Dedifferentiated amniotic fluid mesenchymal stem cell (primary cell): Measurements from ENCODE around the gene RALGPS1.

Experiments used
- DNase-seq: peaks from one replicate; pipeline ENCODE4 v3.0.0-alpha.2; 2016; ENCODE audit errors: extremely low spot score

Gene RALGPS1

GRCh38 chr9:127224178-127224882 is 309.7 kb downstream of the RALGPS1 start:
- peak; percentile 49 for DNase-seq

GRCh38 chr9:127224883-127225739 is 310.5 kb downstream of the RALGPS1 start:
- DNase-seq = peak; percentile 90

- no peak for DNase-seq
These were observed 311.4 kb downstream of the RALGPS1 start for GRCh38 chr9:127225801-127226625.

GRCh38 chr9:127229691-127230417 is 315.3 kb downstream of the RALGPS1 start:
- DNase-seq = no peak

GRCh38 chr9:127231666-127232065 is 317.1 kb downstream of the RALGPS1 start:
- DNase-seq = no peak

- no peak for DNase-seq
These were observed 318.4 kb downstream of the RALGPS1 start for GRCh38 chr9:127232833-127233549.

GRCh38 chr9:127233550-127233949 is 319.0 kb downstream of the RALGPS1 start:
- DNase-seq = no peak

- no peak for DNase-seq
These were observed 319.4 kb downstream of the RALGPS1 start for GRCh38 chr9:127233989-127234388.

GRCh38 chr9:127237801-127238200 is 323.2 kb downstream of the RALGPS1 start:
- no peak for DNase-seq

GRCh38 chr9:127241354-127241753 is 326.8 kb downstream of the RALGPS1 start:
- no peak for DNase-seq

GRCh38 chr9:127244609-127245601 is 330.3 kb downstream of the RALGPS1 start:
- peak; percentile 97 for DNase-seq

GRCh38 chr9:127245637-127246164 is 331.1 kb downstream of the RALGPS1 start:
- DNase-seq = no peak

- no peak for DNase-seq
These were observed 333.7 kb downstream of the RALGPS1 start for GRCh38 chr9:127248241-127248640.

- DNase-seq = no peak
These were observed 335.3 kb downstream of the RALGPS1 start for GRCh38 chr9:127249877-127250276.

- no peak for DNase-seq
These were observed 336.4 kb downstream of the RALGPS1 start for GRCh38 chr9:127250896-127251391.

GRCh38 chr9:127252410-127253318 is 338.1 kb downstream of the RALGPS1 start:
- no peak for DNase-seq

GRCh38 chr9:127253446-127253845 is 338.9 kb downstream of the RALGPS1 start:
- DNase-seq = no peak

GRCh38 chr9:127255692-127256091 is 341.1 kb downstream of the RALGPS1 start:
- no peak for DNase-seq
